NCI-H2196 treated with DMSO at 0.1 percent for 48 hours (cell line): ENCODE measurements around the gene NETO2.
"Not testable (repeated sequence)": the region's sequence is repeated elsewhere in the genome, so short reads cannot be mapped to it uniquely, and the experiment has no call there.

Source experiments
- DNase-seq: peaks from one replicate; lab custom pipeline; 2025; ENCODE audit not compliant: unreplicated experiment; lab: John Stamatoyannopoulos, UW

Gene NETO2, protein sequence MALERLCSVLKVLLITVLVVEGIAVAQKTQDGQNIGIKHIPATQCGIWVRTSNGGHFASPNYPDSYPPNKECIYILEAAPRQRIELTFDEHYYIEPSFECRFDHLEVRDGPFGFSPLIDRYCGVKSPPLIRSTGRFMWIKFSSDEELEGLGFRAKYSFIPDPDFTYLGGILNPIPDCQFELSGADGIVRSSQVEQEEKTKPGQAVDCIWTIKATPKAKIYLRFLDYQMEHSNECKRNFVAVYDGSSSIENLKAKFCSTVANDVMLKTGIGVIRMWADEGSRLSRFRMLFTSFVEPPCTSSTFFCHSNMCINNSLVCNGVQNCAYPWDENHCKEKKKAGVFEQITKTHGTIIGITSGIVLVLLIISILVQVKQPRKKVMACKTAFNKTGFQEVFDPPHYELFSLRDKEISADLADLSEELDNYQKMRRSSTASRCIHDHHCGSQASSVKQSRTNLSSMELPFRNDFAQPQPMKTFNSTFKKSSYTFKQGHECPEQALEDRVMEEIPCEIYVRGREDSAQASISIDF

DNA sequence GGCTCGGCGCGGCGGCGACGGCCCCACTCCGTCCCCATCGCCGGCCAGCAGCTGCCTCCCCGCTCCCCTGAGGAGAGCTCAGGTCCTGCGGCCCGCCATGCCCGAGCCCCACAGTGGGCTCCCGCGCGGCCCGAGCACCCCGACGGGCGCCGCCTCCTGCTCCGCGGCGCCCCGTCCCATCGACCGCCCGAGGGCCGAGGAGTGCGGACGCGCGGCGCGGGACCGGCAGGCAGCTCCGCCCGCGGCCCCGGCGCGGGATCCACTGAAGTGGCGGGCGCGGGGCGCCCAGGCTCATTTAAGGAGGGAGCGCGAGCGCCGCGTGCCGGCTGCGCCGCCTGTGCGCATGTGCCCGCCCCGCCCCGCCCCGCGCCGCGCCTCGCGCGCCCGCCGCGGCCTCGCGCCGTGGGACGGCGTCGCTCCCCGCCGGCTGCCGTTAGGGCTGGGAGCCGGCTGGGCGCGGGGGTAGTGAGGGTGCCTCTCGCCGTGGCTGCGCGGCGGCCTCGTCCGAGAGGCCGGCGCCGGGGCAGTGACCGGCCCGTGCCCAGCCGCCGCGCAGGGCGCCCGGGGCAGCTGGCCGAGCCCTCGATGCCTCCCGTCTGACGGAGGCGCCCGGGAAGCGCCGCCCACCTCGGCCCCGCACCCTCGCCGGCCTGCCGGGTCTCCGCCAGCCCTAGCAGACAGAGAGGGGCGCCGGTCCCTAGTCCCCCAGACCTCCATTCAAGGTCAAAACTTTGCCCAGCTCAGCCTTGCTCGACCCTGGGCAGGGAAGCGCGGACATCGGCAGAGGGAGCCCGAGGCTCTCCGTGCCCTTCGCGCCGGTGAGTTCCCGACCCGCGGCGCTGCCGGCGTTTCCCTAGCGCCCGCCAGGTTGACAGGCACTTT, at the start of gene NETO2:
Gene NETO2 (minus strand): TSS at position 269 of the 882 bp plus-strand sequence. CDS start 333 bp downstream, outside the sequence.
- no peak for DNase-seq

DNA sequence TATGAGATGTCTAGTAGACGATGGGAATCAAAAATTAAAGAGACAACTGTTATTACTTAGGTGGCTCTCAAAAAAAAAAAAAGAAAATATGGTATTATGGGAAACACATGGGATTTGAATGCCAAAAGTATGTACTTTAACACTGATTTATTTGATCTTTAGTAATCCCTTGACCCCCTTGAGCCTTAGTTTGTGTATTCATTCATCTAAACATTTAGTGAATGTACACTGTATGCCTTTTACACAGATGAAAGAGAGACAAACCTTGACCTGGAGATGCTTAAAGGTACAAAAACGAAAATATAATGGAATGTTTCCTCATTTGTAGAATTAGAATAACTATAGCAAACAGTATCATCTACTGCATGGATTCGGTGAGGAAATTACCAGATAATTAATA, 38.6 kb upstream of the NETO2 start:
- no peak for DNase-seq

DNA sequence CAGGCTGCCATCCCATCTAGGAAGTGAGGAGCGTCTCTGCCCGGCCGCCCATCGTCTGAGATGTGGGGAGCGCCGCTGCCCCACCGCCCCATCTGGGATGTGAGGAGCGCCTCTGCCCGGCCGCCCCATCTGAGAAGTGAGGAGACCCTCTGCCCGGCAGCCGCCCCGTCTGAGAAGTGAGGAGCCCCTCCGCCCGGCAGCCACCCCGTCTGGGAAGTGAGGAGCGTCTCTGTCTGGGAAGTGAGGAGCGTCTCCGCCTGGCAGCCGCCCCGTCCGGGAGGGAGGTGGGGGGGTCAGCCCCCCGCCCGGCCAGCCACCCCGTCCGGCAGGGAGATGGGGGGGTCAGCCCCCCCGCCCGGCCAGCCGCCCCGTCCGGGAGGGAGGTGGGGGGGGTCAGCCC, 37.3 kb upstream of the NETO2 start:
- DNase-seq = not testable (repeated sequence)

DNA sequence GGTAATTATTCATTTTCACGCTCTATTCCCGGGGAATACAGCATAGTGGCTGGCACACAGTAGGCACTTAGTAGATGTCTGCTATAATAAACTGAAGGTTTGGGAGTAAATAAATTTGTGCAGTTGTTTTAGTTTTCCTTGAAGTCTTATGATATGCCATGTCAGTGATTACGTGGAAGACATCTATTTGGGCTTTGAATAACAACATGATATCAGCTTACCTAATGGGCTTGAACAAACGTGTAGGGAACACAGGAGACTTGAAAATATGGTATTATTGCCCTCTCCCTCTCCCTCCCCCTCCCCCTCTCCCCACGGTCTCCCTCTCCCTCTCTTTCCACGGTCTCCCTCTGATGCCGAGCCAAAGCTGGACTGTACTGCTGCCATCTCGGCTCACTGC, 36.3 kb upstream of the NETO2 start:
- DNase-seq = no peak

DNA sequence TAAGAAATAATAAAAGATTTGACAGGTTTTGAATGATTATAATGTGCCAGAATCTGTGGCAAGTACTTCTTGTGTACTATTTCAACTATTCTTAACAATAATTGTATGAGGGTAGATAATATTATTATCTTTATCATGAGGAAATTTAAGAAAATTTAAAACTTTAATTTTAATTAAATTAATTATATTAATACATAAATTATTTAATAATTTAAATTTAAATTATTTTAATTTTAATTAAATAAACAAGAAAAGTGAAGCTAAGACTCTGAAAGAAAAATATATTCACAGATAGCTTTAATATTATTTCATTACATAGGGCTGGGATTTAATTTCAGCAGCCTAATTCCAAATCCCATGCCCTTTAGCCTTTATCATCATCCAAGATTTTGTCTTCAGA, 31.4 kb upstream of the NETO2 start:
- no peak for DNase-seq

DNA sequence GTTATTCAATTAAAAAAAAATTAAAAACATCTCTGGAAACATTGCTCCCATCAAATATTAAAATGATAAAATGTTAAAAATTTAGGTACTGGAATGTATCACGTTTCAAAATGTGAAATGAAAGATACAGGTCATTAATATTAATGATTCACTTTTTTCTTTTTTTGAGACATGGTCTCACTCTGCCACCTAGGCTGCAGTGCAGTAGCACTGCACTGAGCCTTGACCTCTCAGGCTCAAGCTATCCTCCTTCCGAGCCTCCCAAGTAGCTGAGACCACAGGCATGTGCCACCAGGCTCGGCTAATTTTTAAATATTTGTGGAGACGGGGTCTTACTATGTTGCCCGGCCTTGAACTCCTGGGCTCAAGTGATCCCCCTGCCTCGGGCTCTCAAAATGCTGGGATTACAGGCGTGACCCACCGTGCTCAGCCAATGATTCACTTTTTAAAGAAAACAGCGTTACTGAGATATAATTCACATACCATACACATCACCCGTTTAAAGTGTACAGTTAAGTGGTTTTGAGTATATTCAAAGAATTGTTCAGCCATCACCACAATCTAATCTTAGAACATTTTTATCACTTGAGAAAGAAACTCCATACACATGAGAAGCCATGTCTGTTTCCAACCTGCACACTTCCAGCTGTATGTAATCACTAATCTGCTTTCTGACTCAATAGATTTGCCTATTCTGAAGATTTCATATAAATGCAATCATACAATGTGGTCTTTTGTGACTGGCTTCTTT, 19.1 kb upstream of the NETO2 start:
- no peak for DNase-seq

DNA sequence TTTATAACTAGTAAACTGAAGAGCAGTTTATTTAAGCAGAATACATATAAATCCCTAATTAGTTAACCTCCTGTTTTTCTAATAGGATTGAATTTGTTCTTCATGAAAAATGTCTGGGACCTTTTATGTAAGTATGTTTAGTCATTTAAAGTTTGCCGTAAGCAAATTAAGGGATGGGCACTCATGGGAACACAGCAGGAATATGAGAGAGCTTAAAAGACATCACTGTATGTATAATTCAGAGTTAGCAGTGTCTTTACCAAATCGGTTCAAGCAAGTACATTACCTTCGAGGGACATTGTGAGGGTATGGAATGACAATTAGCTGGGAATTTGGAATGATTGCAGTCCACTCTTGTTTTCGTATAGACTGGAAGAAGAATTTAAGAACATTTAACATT, 17.7 kb upstream of the NETO2 start:
- DNase-seq = no peak

DNA sequence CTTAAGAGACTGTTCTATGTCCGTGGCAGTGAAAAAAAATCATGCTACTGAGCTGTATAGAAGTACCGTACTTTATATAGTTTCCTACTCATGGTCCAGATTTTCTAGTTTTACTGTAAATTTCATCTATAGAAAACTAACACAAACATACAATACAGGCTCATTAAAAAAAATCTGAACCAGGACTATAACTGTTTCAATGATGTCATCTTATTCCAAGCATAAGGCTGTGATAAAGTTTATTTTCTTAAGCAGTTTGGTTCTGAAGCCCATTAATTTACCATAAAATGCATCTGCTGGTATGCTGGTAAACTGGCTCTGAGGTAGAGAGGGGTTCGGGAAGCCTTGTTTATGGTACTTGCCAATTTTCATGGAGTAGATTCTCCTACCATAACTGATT, 16.7 kb upstream of the NETO2 start:
- DNase-seq = no peak

DNA sequence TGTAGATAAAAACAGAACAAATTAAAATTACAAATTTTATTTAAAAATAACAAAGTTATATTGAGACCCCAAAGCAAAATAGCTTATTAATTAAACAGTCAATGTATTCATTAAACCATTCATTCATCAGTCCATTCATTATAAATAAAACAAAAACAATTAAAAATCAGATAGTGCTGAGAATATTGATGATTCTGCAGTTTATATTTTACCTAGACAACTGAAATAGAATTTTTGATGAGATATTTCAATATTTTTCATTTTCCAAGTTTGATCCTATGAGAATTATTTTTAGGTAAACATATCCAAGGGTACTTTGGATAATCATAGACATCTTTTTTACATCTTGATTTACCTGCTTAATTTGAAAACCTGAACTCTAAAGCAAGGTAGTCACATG, 15.2 kb upstream of the NETO2 start:
- no peak for DNase-seq

DNA sequence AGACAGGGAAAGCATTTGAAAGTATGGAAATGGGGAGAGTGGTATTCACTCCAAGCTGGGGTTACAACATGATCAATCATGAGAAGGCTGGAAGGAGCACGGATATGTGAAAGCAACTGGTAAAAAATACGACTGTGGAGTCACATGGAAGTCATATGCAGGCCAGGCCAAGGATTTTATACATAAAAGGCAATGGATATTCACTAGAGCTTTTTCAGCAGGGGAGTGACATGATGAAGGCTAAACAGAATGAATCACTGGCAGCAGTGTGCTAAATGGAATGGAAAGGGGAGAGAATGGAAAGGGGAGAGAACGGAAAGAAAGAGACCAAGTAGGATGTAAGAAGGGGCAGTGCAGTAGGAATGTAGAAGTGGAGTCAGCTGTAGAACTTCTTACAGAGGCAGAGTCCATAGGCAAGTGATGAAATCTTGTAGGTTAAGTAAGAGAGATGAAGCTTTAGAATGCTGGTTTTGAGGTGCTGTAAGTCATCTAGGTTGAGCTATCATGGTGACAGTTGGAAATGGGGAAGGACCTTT, 13.0 kb upstream of the NETO2 start:
- DNase-seq = no peak

DNA sequence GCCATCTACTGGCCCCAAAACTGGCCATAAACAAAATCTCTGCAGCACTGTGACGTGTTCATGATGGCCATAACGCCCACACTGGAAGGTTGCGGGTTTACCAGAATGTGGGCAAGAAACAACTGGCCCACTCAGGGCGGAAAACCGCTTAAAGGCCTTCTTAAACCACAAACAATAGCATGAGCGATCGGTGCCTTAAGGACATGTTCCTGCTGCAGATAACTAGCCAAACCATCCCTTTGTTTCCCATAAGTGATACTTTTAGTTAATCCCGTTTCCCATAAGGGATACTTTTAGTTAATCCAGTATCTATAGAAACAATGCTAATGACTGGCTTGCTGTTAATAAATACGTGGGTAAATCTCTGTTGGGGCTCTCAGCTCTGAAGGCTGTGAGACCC, 8.8 kb upstream of the NETO2 start:
- not testable (repeated sequence) for DNase-seq

DNA sequence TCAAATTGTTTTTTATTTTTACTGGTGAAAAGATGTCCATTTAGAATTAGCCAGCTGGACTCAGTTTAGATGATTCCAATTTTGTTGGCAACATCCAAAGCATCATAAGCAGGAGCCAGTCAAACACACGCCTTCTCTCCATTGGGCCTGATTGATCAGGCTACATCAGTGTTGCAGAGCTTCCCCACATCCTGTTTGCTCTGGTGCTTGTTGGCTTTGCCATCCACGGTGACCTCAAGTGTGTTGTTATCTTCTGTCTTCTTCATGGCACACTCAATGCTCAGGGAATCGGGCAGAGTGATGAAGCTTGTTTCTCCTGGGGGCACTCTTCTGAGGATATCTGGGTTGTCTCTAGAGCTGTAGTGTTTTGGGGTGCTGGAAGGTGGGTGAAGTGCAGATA, 6.3 kb upstream of the NETO2 start:
- no peak for DNase-seq

DNA sequence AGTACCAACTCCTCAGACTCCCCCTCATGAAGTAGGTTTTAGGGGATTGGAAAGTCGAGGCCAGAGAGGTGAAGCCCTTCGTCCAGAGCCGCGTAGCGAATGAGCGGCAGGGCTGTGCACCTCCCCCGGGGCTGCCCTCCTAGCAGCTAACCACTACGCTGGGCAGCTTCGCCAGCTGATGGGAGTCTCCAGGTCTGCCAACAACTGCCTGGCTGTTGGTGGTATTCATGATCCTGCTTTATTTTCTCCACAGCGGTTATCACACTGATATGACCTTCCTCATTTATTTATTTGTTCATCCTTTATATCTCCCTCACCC, 773 bp upstream of the NETO2 start:
- no peak for DNase-seq

DNA sequence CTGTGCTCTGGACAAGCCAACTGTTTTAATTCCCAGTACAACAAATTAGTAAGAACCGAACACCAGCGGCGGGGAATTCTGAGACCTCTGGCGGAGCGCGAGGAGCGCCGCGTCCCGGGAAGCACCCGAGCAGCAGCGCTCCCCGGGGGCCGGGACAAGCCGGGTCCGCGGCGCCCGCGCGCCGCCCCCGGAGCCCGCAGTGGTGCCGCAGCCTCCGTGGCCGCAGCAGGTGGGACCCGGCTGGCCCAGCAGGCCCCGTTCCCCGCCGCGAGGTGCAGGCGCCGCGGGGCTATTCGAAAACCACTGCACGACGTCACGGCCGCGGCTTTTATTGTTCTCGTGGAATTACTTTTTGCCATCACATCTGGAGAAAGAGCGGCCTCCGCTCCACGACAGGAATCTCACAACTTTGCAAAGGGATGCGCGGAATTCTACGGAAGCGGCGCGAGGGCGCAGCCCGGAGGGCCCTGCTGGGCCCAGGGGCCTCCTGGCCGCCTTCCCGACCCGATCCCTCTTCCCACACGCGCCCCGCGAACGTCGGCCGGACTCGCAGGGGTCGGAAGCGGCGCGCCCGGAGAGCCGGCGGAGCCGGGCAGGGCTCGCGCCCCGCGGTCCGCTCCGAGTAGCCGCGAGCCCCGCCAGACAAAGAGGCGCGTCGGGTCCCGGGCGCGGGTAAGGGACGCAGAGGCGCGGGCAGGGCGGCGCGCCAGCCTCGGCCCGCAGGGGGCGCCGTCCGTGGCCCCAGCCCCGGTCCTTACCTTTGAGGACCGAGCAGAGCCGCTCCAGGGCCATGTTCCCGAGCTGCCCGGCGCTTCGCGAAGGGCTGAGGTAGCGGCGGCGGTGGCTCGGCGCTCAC, 696 bp downstream of the NETO2 start:
- DNase-seq = peak; percentile 39

DNA sequence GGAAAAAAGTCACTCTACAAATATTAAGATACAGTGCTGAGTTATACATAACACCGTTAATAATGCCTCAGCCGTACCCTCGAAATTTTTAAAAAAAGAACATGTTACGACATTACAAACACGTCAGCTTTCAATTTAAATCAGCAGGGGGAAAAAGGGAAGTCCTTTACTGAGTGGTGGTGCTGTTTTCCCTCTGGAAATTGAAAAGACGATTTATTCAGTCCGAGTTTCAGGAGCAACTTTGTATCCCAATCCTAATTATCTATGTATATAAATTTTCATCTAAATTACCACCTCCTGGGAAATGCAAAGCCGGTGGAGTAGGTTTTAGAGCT, 1.3 kb downstream of the NETO2 start:
- DNase-seq = no peak

DNA sequence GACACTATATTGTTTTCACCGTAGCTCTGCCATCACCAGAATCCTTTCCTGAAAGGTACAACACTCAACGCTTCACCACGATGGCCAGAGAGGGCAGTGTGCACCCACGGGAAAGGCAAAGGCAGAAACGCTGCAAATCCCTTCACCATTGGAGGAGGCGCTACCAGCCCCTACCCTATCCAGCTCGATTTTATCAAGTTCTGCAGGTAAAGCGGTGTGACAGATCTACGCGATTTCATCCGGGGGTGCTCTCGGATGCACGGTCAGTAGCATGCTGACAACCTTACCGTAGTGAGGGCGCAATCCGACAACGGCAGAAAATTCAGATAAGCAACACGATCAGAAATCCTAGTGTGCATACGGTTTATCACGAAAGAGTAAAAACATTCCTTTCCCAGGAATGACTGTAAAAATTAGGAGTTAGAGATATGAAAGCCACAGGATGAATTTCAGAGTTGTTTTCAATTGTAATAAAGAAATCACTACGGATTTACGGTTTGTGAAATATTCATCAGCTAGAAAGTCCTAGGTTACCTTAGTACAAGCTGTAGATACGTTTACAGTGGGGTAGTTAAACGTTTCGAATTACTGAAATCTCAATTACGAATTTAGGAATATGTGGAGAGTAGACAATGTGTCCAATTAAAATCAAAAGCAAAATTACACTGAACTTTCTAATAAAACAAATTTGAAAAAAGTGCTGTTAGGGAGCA, 1.8 kb downstream of the NETO2 start:
- DNase-seq = peak; percentile 49

DNA sequence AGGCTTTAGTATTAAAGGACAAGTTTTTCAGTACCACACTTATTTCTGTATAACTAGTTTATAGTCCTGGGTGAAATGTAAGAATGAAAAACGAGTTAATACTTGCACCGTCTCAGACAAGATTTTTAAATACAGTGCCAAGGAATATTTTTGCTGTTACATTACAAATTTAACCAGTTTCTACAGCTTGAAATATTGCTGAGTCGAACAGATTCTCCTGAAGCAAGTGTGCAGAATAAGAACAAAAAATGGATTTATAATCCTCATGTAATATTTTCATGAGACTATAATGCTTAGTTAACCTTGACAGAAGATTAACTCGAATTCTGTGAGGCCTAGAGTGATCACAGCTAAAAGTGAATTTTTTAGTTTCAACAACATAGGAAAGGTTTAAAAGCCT, 3.1 kb downstream of the NETO2 start:
- DNase-seq = no peak

DNA sequence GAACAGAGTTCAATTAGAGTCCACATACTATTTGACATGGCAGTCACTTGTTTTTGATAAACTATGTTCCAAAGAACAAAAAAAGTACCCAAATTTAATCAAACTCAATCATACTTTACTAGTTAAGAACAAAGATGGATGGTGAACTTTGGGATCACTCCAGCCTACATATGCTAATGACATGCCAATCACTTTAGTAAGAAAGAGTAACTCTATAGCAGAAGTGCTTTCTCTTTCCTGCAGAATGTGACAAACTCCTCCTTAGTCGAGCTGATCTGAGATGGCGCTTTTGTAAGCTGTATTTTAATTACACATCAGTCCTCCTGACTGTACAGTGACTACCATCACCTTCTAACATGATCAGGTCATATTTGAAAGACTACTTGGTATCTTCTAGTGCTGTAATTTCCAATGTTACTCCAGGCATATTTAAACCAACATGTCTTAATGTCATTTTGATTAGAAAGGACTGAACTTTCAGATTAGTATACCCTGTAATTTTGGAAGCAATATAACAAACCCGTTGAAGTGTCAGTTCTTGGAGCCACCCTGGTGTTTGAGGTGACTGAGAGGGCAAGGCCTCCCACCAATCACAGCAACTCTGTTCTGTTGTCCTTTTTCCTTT, 4.1 kb downstream of the NETO2 start:
- no peak for DNase-seq

DNA sequence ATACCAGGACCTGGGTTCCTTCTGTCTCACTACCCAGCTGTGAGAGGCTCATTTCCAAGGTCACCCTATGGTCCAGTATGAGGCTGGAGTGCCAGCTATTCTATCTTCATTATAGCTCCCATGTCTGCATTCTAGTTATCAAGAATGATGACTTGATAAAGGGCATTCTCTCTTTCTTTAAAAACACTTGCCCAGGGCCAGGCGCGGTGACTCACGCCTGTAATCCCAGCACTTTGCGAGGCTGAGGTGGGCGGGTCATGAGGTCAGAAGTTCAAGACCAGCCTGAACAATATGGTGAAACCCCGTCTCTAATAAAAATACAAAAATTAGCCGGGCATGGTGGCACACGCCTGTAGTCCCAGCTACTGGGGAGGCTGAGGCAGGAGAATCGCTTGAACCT, 5.8 kb downstream of the NETO2 start:
- DNase-seq = not testable (repeated sequence)
